Measurements from ENCODE around the gene IL22RA1.

GRCh38 chr1:24086466-24086865, 56.5 kb downstream of the IL22RA1 start:
- TF ChIP-seq MAX (IDR thresholded peaks at IDR 0.05) (no peak), EGR1 (IDR thresholded peaks at IDR 0.05) (no peak), USF1 (IDR thresholded peaks at IDR 0.05) (no peak), TAF1 (IDR thresholded peaks at IDR 0.05; ENCODE audit: low read depth) (no peak), TEAD4 (IDR thresholded peaks at IDR 0.05) (no peak), NFIC (IDR thresholded peaks at IDR 0.05) (no peak), YY1 (IDR thresholded peaks at IDR 0.05; ENCODE audit: low read depth) (no peak), REST (IDR thresholded peaks at IDR 0.05; ENCODE audit: low read depth) (no peak), EP300 (IDR thresholded peaks at IDR 0.05; ENCODE audit: borderline replicate concordance) (no peak), CEBPB (IDR thresholded peaks at IDR 0.05) (no peak), ZBTB7A (IDR thresholded peaks at IDR 0.05; ENCODE audit: low read depth) (no peak), RAD21 (IDR thresholded peaks at IDR 0.05; ENCODE audit: low read depth) (no peak), TCF12 (IDR thresholded peaks at IDR 0.05; ENCODE audit: low read depth) (no peak)

Data from Ishikawa (cell line).